Activated CD4-positive, alpha-beta T cell treated with anti-CD3 and anti-CD28 coated beads for 4 hours (primary cell): ENCODE data around the gene CFAP299.
"Not testable (repeated sequence)": the region's sequence is repeated elsewhere in the genome, so short reads cannot be mapped to it uniquely, and the experiment has no call there.

Source experiments
- DNase-seq, 2 donors: peaks; one replicate each; pipeline ENCODE4 v3.0.0-alpha.2; 2020

Gene CFAP299

GRCh38 chr4:80749558-80749957, 414.0 kb downstream of the CFAP299 start:
- not testable (repeated sequence) for DNase-seq

GRCh38 chr4:80751200-80751599, 415.7 kb downstream of the CFAP299 start:
- DNase-seq, result no peak

- DNase-seq, result no peak
These were observed 432.4 kb downstream of the CFAP299 start for GRCh38 chr4:80767944-80768343.

GRCh38 chr4:80776168-80776567, 440.6 kb downstream of the CFAP299 start:
- DNase-seq, result no peak

GRCh38 chr4:80781431-80781830, 445.9 kb downstream of the CFAP299 start:
- DNase-seq, result no peak

- DNase-seq, result no peak
These were observed 451.8 kb downstream of the CFAP299 start for GRCh38 chr4:80787306-80787705.

GRCh38 chr4:80788798-80789197, 453.3 kb downstream of the CFAP299 start:
- DNase-seq, result no peak

- DNase-seq, result no peak
These were observed 454.6 kb downstream of the CFAP299 start for GRCh38 chr4:80790152-80790551.

GRCh38 chr4:80793660-80794059, 458.1 kb downstream of the CFAP299 start:
- not testable (repeated sequence) for DNase-seq

GRCh38 chr4:80798082-80798481, 462.6 kb downstream of the CFAP299 start:
- DNase-seq, result no peak

GRCh38 chr4:80800719-80801118, 465.2 kb downstream of the CFAP299 start:
- not testable (repeated sequence) for DNase-seq

- no peak for DNase-seq
These were observed 467.8 kb downstream of the CFAP299 start for GRCh38 chr4:80803337-80803736.

- no peak for DNase-seq
These were observed 470.9 kb downstream of the CFAP299 start for GRCh38 chr4:80806472-80806871.

GRCh38 chr4:80809039-80809729, 473.7 kb downstream of the CFAP299 start:
- DNase-seq, result no peak

- no peak for DNase-seq
These were observed 475.9 kb downstream of the CFAP299 start for GRCh38 chr4:80811406-80811805.

- no peak for DNase-seq
These were observed 476.6 kb downstream of the CFAP299 start for GRCh38 chr4:80812145-80812544.

GRCh38 chr4:80814266-80814665, 478.7 kb downstream of the CFAP299 start:
- DNase-seq, result no peak

GRCh38 chr4:80831383-80832361, 496.1 kb downstream of the CFAP299 start:
- DNase-seq, result no peak

GRCh38 chr4:80839281-80839680, 503.8 kb downstream of the CFAP299 start:
- no peak for DNase-seq

GRCh38 chr4:80839792-80840191, 504.3 kb downstream of the CFAP299 start:
- no peak for DNase-seq

GRCh38 chr4:80840396-80840795, 504.9 kb downstream of the CFAP299 start:
- DNase-seq, result no peak

GRCh38 chr4:80841587-80842281, 506.2 kb downstream of the CFAP299 start:
- DNase-seq, result no peak

- DNase-seq, result no peak
These were observed 510.7 kb downstream of the CFAP299 start for GRCh38 chr4:80846210-80846609.
